ENCODE results near the gene NAV3. TPM values are rescaled to one million over a fixed set of nuclear protein-coding genes. Genes with fewer than 3 reads are reported as not detected.

NAV3 gene
- total RNA-seq, 4 donors from 2014 or later: 4.6 to 10.7 (median 6.6) TPM

DNA sequence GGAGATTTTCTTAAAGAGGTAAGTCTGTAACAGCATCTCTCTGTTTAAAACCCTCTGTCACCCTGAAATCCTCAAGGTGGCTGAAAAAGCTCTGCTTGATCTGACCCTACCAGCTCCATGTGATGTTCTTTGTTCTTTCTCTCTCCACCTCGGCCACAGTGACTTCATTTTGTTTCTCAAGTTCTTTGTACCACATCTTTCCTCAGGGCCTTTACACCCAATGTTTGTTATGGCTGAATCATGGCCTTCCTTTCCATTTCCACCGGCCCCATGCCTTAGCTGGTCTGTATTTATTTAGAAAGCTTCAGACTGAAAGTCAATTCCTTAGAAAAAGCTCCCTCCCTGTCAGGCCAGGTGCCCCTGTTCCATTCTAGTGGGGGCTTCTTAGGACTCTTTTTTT lies 431.2 kb downstream of the NAV3 start:
- no peak for ATAC-seq
- 69 to 71% methylated on average over 2 of the region's 2 CpGs for WGBS, 2 donors (ENCODE audit: low coverage in 1 of 2)

More for the DNA sequence above, 431.2 kb downstream of the NAV3 start:
- Histone ChIP-seq H3K27ac (no peak overlapping the region), H3K27me3 (no peaks in the 10 kb centered on the region), H3K4me1 (no peaks in the 10 kb centered on the region), H3K9me3 (peaks cover 0 to 11% (median 0%) of the 10 kb centered on the region in 3 donors), H3K4me3 (no peak overlapping the region), H3K36me3 (no peaks in the 10 kb centered on the region)
- TF ChIP-seq POLR2AphosphoS5 (IDR thresholded peaks at IDR 0.05) (no peak), EP300 (IDR thresholded peaks at IDR 0.05) (no peak), POLR2A (IDR thresholded peaks at IDR 0.05) (no peak)

All from gastroesophageal sphincter (tissue), 4 donors.